Neural progenitor cell (in vitro differentiated cells): ENCODE results near the gene NOC3L.

ENCODE experiments used
- EZH2 ChIP-seq: fragments of 200-600 bp; sonication (generic); IDR thresholded peaks from 2 replicates; pipeline ENCODE4 v1.6.1; 2017; ENCODE audit warnings: antibody characterized with exemption, mild to moderate bottlenecking, moderate library complexity
- TF ChIP-seq, protein P1 (sequence below): fragments of 200-600 bp; sonication (generic); IDR thresholded peaks from 2 replicates; pipeline ENCODE4 v1.5.1; 2017; ENCODE audit warnings: antibody characterized with exemption, mild to moderate bottlenecking

DNA sequence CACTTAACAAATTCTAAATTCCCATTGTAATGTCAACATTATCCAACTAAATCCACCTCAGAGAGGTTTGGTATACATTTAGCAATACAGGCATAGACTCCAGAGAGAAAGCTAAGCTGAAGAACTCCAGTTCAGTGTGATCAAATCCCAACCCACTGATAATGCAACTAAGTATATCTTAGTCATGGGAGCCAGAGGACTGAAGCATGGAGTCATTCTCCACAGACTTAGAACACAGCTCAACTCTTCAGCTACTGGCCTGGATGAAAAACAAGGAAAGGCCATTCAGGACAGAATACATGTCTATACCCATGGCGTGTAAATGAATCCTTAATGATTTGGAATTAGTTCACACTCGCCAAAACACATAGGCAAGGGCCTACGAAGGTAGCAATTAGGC is 27.9 kb downstream of the NOC3L start:
- TF ChIP-seq, protein P1, sequence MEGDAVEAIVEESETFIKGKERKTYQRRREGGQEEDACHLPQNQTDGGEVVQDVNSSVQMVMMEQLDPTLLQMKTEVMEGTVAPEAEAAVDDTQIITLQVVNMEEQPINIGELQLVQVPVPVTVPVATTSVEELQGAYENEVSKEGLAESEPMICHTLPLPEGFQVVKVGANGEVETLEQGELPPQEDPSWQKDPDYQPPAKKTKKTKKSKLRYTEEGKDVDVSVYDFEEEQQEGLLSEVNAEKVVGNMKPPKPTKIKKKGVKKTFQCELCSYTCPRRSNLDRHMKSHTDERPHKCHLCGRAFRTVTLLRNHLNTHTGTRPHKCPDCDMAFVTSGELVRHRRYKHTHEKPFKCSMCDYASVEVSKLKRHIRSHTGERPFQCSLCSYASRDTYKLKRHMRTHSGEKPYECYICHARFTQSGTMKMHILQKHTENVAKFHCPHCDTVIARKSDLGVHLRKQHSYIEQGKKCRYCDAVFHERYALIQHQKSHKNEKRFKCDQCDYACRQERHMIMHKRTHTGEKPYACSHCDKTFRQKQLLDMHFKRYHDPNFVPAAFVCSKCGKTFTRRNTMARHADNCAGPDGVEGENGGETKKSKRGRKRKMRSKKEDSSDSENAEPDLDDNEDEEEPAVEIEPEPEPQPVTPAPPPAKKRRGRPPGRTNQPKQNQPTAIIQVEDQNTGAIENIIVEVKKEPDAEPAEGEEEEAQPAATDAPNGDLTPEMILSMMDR, result no peak
- TF ChIP-seq EZH2, result no peak
